HG02943 (cell line): ENCODE measurements around the gene ENTHD1.
A peak's percentile ranks its signal among the peaks of the same experiment; 100 is the strongest.
"Not testable (repeated sequence)": the region's sequence is repeated elsewhere in the genome, so short reads cannot be mapped to it uniquely, and the experiment has no call there.

ENCODE experiments used
- ATAC-seq: cut with Tn5 transposase; IDR thresholded peaks from one replicate; pipeline ENCODE4 v1.9.1; 2021; ENCODE audit warnings: mild to moderate bottlenecking, low read depth, moderate library complexity; ENCODE audit not compliant: unreplicated experiment

The ENTHD1 gene

DNA sequence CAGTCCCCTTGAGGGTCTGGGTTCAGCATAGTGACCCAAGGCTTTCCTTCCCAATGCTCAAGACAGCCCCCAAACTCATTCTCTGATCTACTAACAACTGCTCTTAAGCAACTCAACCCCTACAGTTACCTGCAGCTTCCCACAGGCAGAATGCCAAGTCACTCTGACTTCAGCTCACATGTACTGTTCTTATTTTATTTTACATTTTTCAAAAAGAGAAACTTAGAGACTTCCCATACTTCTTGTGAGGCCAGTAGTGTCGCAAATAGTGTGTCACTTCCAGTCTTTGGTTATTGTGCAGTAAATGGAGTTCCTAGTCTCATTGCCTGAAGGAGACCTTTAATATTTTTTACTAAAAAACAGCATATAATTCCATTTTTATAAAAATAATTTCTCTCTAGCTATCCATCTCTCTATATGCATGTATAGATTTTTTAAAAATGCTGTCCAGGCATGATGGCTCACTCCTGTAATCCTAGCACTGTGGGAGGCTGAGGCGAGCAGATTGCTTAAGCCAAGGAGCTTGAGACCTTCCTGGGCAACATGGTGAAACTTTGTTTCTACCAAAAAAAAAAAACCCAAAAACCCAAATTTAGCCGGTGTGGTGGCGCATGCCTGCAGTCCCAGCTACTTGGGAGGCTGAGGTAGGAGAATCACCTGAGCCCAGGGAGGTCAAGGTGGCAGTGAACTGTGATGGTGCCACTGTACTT is 41.8 kb downstream of the ENTHD1 start:
- no peak for ATAC-seq

GRCh38 chr22:39847477-39847876 is 46.1 kb downstream of the ENTHD1 start:
- no peak for ATAC-seq

GRCh38 chr22:39846539-39846938 is 47.0 kb downstream of the ENTHD1 start:
- not testable (repeated sequence) for ATAC-seq

GRCh38 chr22:39845529-39845928 is 48.0 kb downstream of the ENTHD1 start:
- ATAC-seq = no peak

GRCh38 chr22:39839917-39840510 is 53.5 kb downstream of the ENTHD1 start:
- no peak for ATAC-seq

- no peak for ATAC-seq
Measured at GRCh38 chr22:39839204-39839603, 54.4 kb downstream of the ENTHD1 start.

GRCh38 chr22:39833610-39834009 is 60.0 kb downstream of the ENTHD1 start:
- ATAC-seq = no peak

- no peak for ATAC-seq
Measured at GRCh38 chr22:39833093-39833492, 60.5 kb downstream of the ENTHD1 start.

- ATAC-seq = no peak
Measured at GRCh38 chr22:39832627-39833074, 60.9 kb downstream of the ENTHD1 start.

DNA sequence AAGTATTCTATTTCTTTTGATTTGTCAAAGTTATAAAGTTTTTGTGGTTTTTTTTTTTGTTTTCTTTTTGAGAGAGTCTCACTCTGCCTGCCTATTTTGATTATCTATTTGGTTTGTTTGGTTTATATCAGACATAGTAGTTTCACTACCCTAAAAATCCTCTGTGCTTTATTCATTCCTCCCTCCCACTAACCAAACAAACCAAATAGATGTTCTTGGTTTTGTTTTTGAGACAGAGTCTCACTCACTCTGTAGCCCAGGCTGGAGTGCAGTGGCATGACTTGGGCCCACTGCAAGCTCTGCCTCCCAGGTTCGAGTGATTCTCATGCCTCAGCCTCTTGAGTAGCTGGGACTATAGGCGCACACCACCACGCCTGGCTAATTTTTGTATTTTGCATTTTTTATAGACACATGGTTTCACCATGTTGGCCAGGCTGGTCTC is 67.9 kb downstream of the ENTHD1 start:
- ATAC-seq = peak; percentile 71

DNA sequence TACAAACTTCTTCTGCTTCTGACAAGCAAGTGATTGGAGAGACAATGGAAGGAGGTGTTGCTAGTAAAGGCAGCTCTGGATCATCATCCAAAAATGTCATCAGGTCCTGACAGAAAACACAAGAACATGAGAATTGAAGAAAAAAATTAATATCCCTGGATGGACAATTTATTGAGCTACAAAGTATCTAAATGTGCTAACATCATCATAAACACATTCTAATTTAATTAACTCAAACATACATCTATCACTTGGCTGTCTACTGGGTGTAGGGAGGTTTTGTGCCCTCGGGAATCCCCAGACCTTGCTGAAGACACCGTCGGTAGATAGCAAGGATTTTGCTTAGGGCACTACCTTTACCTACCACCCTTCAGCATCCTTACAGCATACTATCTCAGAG is 72.6 kb downstream of the ENTHD1 start:
- ATAC-seq = no peak

DNA sequence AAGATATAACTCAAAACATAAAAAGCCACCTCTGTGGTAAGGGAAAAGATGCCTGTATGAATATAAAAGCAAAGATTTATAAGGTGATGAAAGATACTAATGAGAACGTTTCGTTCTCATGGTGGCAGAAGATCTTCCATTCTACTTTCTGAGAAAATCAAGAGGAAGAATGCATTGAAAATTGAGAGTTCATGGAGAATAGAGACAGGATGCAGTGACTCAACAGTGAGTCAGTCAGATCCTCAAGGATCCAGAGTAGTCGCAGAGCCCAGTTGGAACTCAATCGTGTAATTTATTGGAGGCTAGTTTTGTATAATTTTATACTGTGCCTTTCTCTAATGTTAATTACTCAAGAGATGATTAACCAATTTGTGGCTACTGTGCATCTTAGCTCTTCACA is 73.3 kb downstream of the ENTHD1 start:
- no peak for ATAC-seq

DNA sequence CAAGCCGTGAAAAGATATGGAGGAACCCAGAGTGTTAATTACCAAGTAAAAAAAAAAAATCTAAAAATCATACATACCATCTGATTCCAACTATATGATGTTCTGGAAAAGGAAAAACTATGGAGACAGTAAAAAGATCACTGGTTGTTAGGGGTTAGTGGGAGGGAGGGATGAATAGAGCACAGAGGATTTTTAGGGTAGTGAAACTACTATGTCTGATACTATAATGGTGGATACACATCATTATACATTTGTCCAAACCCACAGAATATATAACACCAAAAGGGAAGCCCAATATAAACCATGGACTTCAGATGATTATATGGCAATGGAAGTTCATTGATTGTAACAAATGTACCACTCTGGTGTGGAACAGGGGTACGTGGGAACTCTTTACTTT is 74.1 kb downstream of the ENTHD1 start:
- ATAC-seq = no peak

DNA sequence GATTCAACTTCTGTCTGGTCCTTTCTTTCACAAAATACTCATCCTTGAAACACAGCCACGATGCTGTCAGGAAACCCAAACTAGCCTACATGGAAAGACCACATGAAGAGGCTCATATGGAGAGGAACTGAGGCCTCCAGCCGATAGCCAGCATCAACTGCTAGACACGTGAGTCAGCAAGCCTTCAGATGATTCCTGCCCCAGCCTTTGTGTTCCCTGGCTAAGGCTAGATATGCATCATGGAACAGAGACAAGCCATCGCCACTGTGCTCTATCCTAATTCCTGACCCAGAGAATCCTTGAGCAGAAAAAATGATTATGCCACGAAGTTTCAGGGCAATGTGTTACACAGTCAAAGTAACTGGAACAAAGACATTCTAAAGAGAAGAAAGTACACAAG is 75.5 kb downstream of the ENTHD1 start:
- ATAC-seq = no peak

GRCh38 chr22:39815932-39816331 is 77.6 kb downstream of the ENTHD1 start:
- ATAC-seq = no peak

GRCh38 chr22:39814899-39815298 is 78.7 kb downstream of the ENTHD1 start:
- no peak for ATAC-seq

DNA sequence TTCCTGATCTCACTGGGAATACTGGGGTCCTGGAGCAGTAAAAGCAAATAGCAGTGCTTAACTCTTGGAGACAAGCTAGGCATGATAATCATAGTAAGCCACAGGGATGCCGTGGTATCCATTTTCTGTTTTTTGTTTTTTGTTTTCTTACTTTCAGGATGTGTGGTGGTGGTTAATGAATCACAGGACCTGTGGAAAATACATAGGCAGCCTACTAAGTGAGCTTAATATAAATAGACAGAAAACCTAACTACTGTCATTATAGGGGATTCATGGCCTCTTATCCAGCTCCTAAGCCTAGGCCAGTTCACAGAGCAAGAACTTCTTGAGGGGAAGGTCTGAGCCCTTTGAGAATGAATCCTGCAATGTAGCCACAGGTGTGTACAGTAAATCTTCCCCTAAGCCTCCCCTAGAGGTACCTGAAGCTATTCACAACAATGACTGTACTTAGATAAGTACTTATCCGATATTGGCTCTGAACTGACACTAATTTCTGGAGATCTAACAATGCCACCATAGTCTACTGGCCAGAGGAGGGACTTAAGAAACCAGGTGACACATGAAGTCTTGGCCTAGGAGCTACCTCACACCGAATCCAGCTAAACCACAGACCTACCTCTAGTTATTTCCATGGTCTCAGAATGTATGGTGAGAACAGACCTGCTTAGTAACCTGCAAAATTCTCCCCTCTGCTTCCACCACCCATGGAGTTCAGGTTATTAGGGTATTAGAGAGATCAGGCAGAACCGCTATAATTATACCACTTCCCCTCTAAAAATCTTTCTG is 83.6 kb downstream of the ENTHD1 start:
- no peak for ATAC-seq

GRCh38 chr22:39808081-39808480 is 85.5 kb downstream of the ENTHD1 start:
- ATAC-seq = no peak

DNA sequence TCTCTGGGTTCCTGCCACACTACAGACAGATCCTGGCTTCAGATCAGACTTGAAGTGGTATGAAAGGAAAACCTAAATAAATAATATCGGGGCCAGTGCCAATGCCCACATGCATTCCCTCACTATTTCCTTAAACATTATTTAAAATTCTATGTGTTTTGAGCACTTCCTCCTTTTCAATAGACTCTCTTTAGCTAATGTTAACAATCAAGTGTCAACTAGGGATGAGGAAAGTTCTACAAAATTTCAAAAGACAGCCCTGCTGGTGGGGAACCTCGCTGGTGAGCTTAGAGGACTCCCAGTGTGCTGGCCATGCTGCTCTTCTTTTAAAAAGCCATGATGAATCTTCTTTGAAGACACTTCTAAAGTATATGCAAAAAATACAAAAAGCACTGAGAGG is 87.5 kb downstream of the ENTHD1 start:
- ATAC-seq = no peak

DNA sequence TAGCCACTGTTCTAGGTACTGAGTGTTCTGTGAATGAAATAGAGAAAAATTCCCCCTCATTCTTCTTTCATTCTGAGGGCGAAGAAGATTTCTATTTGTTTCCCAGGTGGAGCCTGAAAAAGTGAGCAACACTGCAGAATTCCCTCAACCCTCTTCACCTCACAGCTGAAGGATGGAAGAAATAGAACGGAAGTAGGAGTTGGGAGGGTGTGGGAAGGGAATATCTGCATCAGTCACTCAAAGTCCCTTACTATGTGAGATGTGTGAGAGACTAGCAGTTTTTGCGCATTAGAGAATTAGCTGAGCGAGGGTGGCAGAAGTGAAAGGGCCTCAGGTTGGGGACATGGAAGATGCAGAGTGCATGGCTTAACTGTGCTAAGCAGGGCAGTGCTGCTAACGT is 88.4 kb downstream of the ENTHD1 start:
- no peak for ATAC-seq

- no peak for ATAC-seq
Measured at GRCh38 chr22:39802682-39803081, 90.9 kb downstream of the ENTHD1 start.
